Fibroblast of lung (primary cell): ENCODE measurements around the gene WASHC4.
"Not testable (repeated sequence)": the region's sequence is repeated elsewhere in the genome, so short reads cannot be mapped to it uniquely, and the experiment has no call there.

ENCODE experiments used
- EZH2 ChIP-seq: IDR thresholded peaks from 2 replicates; pipeline ENCODE4 v1.5.1; 2012; ENCODE audit warnings: low read length, control low read depth, mild to moderate bottlenecking; ENCODE audit errors: missing control alignments
- TF ChIP-seq, protein P1 (sequence below), 2 donors: IDR thresholded peaks in 1 of 2; conservative IDR thresholded peaks in 1 of 2; 1 replicate in 1 of 2; 2 replicates in 1 of 2; pipeline ENCODE4 v1.5.1; 2011 to 2012; ENCODE audit warnings: low read length in 2 of 2, control low read depth in 1 of 2, inconsistent platforms in 1 of 2, low read depth in 1 of 2, mild to moderate bottlenecking in 1 of 2

DNA sequence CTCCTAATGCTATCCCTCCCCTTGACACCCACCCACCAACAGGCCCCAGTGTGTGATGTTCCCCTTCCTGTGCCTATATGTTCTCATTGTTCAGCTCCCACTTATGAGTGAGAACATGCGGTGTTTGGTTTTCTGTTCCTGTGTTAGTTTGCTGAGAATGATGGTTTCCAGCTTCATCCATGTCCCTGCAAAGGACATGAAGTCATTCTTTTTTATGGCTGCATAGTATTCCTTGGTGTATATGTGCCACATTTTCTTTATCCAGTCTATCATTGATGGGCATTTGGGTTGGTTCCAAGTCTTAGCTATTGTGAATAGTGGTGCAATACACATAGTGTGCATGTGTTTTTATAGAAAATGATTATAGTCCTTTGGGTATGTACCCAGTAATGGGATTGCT lies 71.6 kb downstream of the WASHC4 start:
- TF ChIP-seq, protein P1, sequence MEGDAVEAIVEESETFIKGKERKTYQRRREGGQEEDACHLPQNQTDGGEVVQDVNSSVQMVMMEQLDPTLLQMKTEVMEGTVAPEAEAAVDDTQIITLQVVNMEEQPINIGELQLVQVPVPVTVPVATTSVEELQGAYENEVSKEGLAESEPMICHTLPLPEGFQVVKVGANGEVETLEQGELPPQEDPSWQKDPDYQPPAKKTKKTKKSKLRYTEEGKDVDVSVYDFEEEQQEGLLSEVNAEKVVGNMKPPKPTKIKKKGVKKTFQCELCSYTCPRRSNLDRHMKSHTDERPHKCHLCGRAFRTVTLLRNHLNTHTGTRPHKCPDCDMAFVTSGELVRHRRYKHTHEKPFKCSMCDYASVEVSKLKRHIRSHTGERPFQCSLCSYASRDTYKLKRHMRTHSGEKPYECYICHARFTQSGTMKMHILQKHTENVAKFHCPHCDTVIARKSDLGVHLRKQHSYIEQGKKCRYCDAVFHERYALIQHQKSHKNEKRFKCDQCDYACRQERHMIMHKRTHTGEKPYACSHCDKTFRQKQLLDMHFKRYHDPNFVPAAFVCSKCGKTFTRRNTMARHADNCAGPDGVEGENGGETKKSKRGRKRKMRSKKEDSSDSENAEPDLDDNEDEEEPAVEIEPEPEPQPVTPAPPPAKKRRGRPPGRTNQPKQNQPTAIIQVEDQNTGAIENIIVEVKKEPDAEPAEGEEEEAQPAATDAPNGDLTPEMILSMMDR (conservative IDR thresholded peaks at IDR 0.05 in 1 of 2, IDR thresholded peaks at IDR 0.05 in 1 of 2; ENCODE audit: low read depth in 1 of 2, low read length in 2 of 2): not testable (repeated sequence)
- TF ChIP-seq EZH2: not testable (repeated sequence)
